ENCODE data around the gene SEC14L2. TPM values are rescaled to one million over a fixed set of nuclear protein-coding genes. Genes with fewer than 3 reads are reported as not detected.

Gene SEC14L2
- total RNA-seq, 1 experiment from 2014 or later, result 33.5 TPM

GRCh38 chr22:30382340-30382739 is 14.5 kb upstream of the SEC14L2 start:
- no peak for TF ChIP-seq POLR2A (IDR thresholded peaks at IDR 0.05; ENCODE audit: borderline replicate concordance, extremely low read depth, insufficient read depth, insufficient read length)
- Histone ChIP-seq H3K79me2 (ENCODE audit: insufficient read depth, low read length) (no peaks in the 10 kb centered on the region), H3K9me3 (ENCODE audit: control insufficient read depth in 1 of 2, insufficient read depth in 1 of 2, low read depth in 1 of 2, low read length in 2 of 2) (no peaks in the 10 kb centered on the region), H3K4me3 (replicated peaks in 1 of 2; ENCODE audit: low read depth in 1 of 2, low read length in 2 of 2) (no peak overlapping the region), H3K27me3 (ENCODE audit: insufficient read depth, low read length) (no peaks in the 10 kb centered on the region), H4K20me1 (ENCODE audit: insufficient read depth) (no peaks in the 10 kb centered on the region), H3K4me2 (ENCODE audit: low read length) (no peak overlapping the region), H3K27ac (ENCODE audit: low read depth, low read length) (no peak overlapping the region), H3K9me2 (ENCODE audit: insufficient read depth) (no peaks in the 10 kb centered on the region), H2AFZ (ENCODE audit: low read depth, low read length, poor library complexity, severe bottlenecking) (no peak overlapping the region), H3K36me3 (ENCODE audit: control insufficient read depth in 1 of 2, insufficient read depth in 2 of 2, low read length in 2 of 2) (0 out of 4 replicates have a peak, but pooled peaks cover 0 to 4% of the 10 kb centered on the region in 2 experiments), H3K4me1 (ENCODE audit: control insufficient read depth in 1 of 2, insufficient read depth in 2 of 2, low read length in 2 of 2) (peaks cover 3 to 11% of the 10 kb centered on the region in 2 experiments; a peak in 3 of 4 replicates), H3K9ac (ENCODE audit: low read length) (no peak overlapping the region)
- ATAC-seq (no peak), DNase-seq (ENCODE audit: low read depth, low spot score) (no peak)
- ChIA-PET CTCF (no interaction called here), POLR2A (interaction anchor here (1.2 kb wide), 1 partner anchor 26 kb away, joined by 4 read pairs; the partner anchor contains the start of genes CCDC157 and SF3A1), RAD21 (ENCODE audit: low non-redundant PET in 1 of 2, low total read pairs in 2 of 2, uncharacterized antibody in 2 of 2, unreplicated experiment in 2 of 2) (no interaction called here)
- no TSS peak for BruUV-seq (replicated peaks)
- intact Hi-C loops (cut with micrococcal nuclease), result no loop called here

GRCh38 chr22:30383061-30383460 is 13.8 kb upstream of the SEC14L2 start:
- Histone ChIP-seq H3K4me2 (ENCODE audit: low read length) (no peak overlapping the region), H3K4me1 (ENCODE audit: control insufficient read depth in 1 of 2, insufficient read depth in 2 of 2, low read length in 2 of 2) (peaks cover 3 to 16% of the 10 kb centered on the region in 2 experiments; a peak in 3 of 4 replicates), H3K4me3 (replicated peaks in 1 of 2; ENCODE audit: low read depth in 1 of 2, low read length in 2 of 2) (no peak overlapping the region), H3K36me3 (ENCODE audit: control insufficient read depth in 1 of 2, insufficient read depth in 2 of 2, low read length in 2 of 2) (0 out of 4 replicates have a peak, but pooled peaks cover 0 to 4% of the 10 kb centered on the region in 2 experiments), H3K27me3 (ENCODE audit: insufficient read depth, low read length) (no peaks in the 10 kb centered on the region), H3K9me3 (ENCODE audit: control insufficient read depth in 1 of 2, insufficient read depth in 1 of 2, low read depth in 1 of 2, low read length in 2 of 2) (no peaks in the 10 kb centered on the region), H3K79me2 (ENCODE audit: insufficient read depth, low read length) (no peaks in the 10 kb centered on the region), H3K9me2 (ENCODE audit: insufficient read depth) (no peaks in the 10 kb centered on the region), H3K9ac (ENCODE audit: low read length) (no peak overlapping the region), H4K20me1 (ENCODE audit: insufficient read depth) (no peaks in the 10 kb centered on the region), H2AFZ (ENCODE audit: low read depth, low read length, poor library complexity, severe bottlenecking) (no peak overlapping the region), H3K27ac (ENCODE audit: low read depth, low read length) (no peak overlapping the region)
- no TSS peak for BruUV-seq (replicated peaks)
- no peak for TF ChIP-seq ELF1 (IDR thresholded peaks at IDR 0.05; ENCODE audit: borderline replicate concordance, low read depth)
- no peak for TF ChIP-seq CBX3 (IDR thresholded peaks at IDR 0.05; ENCODE audit: low read depth)
- no peak for TF ChIP-seq EZH2phosphoT487 (IDR thresholded peaks at IDR 0.05; ENCODE audit: borderline replicate concordance)
- TF ChIP-seq SIN3A (IDR thresholded peaks at IDR 0.05; ENCODE audit: low read depth), result no peak
- TF ChIP-seq TCF7L2 (IDR thresholded peaks at IDR 0.05; ENCODE audit: borderline replicate concordance, extremely low read depth, insufficient read depth, insufficient read length), result no peak
- no peak for TF ChIP-seq FOSL1 (IDR thresholded peaks at IDR 0.05; ENCODE audit: low read depth)
- no peak for TF ChIP-seq ZNF274 (IDR thresholded peaks at IDR 0.05; ENCODE audit: low read depth, low read length)
- no peak for DNase-seq (ENCODE audit: low read depth, low spot score)
- POLR2A ChIA-PET, result interaction anchor here (1.2 kb wide), 1 partner anchor 27 kb away, joined by 4 read pairs; the partner anchor contains the start of genes CCDC157 and SF3A1
- RAD21 ChIA-PET (ENCODE audit: low non-redundant PET in 1 of 2, low total read pairs in 2 of 2, uncharacterized antibody in 2 of 2, unreplicated experiment in 2 of 2), result no interaction called here
- intact Hi-C loops (cut with micrococcal nuclease), result no loop called here
- CTCF ChIA-PET, result no interaction called here
- ATAC-seq, result no peak

All from HCT116 (cell line).